GM19043 (cell line): Measurements from ENCODE around the gene JOSD1.

Experiments used
- ATAC-seq: cut with Tn5 transposase; IDR thresholded peaks from one replicate; pipeline ENCODE4 v1.9.1; 2021; ENCODE audit warnings: low read depth; ENCODE audit not compliant: unreplicated experiment

Gene JOSD1

DNA sequence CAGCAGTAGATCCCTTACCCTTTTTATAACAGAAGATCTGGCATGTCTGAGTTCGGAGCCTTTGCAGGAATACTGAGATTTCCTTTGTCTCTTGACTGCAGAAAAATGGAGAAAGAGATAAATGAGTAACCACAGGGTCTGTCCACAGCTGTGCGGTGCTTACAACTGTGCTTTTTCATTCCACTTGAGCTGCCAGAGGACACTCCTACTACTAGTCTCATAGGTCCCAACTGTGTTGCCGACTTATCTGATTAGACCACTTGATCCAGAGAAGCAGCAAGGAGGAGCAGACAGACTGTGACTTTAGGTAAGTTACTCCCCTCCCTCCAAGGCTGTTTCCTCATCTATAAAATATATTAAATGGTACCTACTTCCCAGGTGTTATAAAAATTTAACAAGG is 62.0 kb downstream of the JOSD1 start:
- no peak for ATAC-seq

DNA sequence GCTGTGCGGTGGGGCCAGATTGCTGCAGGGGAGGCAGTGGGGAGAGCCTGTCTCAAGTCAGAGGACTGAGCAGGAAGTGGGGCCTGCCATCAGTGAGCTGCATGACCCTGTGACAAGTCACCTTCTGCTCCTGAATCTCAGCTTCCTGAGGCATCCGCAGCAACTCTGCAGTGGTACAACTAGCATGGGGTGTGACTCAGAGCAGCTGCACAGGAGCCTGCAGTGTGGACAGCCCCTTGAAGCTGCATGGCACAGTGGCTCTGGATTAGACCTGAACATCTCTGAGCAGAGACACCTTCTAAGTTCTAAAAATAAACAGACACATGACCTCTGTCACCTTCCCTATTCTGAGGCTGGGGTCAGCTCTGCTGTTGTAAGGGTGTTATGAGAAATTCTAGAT is 62.5 kb downstream of the JOSD1 start:
- no peak for ATAC-seq
